ENCODE data around the gene MKI67. TPM values are rescaled to one million over a fixed set of nuclear protein-coding genes. Genes with fewer than 3 reads are reported as not detected.

Gene MKI67
- total and polyA plus RNA-seq, 9 of the 15 experiments (the other 6 are each of a cell fraction or from before 2014, with no cell fraction given): 11.8 to 86.5 (median 36.0) TPM

DNA sequence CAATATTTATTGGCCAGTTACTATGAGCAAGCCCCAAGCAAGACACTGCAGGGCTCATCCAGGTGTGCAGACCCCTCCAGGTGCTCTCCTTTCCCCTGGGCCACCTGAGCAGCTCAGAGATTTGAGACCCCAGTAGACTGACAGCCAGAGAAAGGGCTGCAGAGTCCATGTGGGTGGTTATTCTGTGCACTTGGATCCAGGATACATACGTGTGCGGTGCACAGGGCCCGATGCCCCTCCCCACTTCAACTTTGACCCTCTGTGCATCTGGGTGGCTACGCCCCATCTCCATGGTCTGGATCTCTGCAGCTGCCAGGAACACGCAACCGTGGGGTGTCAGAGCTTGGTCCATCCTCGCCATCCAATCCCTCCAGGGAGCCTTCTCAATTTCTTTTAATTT is 72.9 kb downstream of the MKI67 start:
- no peak for ATAC-seq
- H3K9me3 ChIP-seq (replicated peaks; ENCODE audit: control insufficient read depth, insufficient read depth, low read depth, low read length): no peaks in the 10 kb centered on the region
- H3K9me1 ChIP-seq (ENCODE audit: control insufficient read depth, insufficient read depth, low read length): no peaks in the 10 kb centered on the region
- no peaks in the 10 kb centered on the region for H4K20me1 ChIP-seq (replicated peaks; ENCODE audit: control insufficient read depth, insufficient read depth, low read length)
- H3K4me3 ChIP-seq: no peak overlapping the region
- no peaks in the 10 kb centered on the region for H3K36me3 ChIP-seq (ENCODE audit: control insufficient read depth, insufficient read depth, low read length)
- no peak overlapping the region for H2AFZ ChIP-seq (ENCODE audit: low read depth, low read length)
- 2% methylated on average over 5 of the region's 7 CpGs for WGBS (ENCODE audit: insufficient coverage, low coverage, missing lambda C conversion rate)
- no peak for TF ChIP-seq RB1 (IDR thresholded peaks at IDR 0.05; ENCODE audit: low read depth)
- no peak for TF ChIP-seq MEIS2 (IDR thresholded peaks at IDR 0.05; ENCODE audit: partially characterized antibody)
- TF ChIP-seq, protein P1, sequence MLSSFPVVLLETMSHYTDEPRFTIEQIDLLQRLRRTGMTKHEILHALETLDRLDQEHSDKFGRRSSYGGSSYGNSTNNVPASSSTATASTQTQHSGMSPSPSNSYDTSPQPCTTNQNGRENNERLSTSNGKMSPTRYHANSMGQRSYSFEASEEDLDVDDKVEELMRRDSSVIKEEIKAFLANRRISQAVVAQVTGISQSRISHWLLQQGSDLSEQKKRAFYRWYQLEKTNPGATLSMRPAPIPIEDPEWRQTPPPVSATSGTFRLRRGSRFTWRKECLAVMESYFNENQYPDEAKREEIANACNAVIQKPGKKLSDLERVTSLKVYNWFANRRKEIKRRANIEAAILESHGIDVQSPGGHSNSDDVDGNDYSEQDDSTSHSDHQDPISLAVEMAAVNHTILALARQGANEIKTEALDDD (IDR thresholded peaks at IDR 0.05): no peak
- FAIRE-seq: no peak
- H3K4me2 ChIP-seq (ENCODE audit: insufficient read depth, low read length): no peak overlapping the region
- no peak for DNase-seq (ENCODE audit: extremely low read depth in 1 of 4, low spot score in 3 of 4)
- in situ Hi-C loops (cut with MboI) (no loop called here), intact Hi-C loops (cut with micrococcal nuclease) (no loop called here)
- H3K27ac ChIP-seq (ENCODE audit: extremely low read depth, low read depth, low read length): no peak overlapping the region
- ChIA-PET CTCF (ENCODE audit: low intra/inter-chr PET ratio) (no interaction called here), POLR2A (no interaction called here)
- no peaks in the 10 kb centered on the region for H3K4me1 ChIP-seq (replicated peaks in 1 of 2; ENCODE audit: control insufficient read depth in 2 of 2, insufficient read depth in 2 of 2, low read length in 2 of 2)
- BruUV-seq (replicated peaks): no TSS peak
- H3K27me3 ChIP-seq (ENCODE audit: control insufficient read depth in 2 of 2, insufficient read depth in 2 of 2, low read length in 2 of 2): peaks cover 0 to 43% of the 10 kb centered on the region in 2 experiments; a peak in 3 of 5 replicates
- H3K79me2 ChIP-seq (ENCODE audit: control insufficient read depth, insufficient read depth, low read length): no peaks in the 10 kb centered on the region
- no peak overlapping the region for H3K9ac ChIP-seq (ENCODE audit: insufficient read depth in 1 of 2, low read depth in 2 of 2, low read length in 2 of 2)

DNA sequence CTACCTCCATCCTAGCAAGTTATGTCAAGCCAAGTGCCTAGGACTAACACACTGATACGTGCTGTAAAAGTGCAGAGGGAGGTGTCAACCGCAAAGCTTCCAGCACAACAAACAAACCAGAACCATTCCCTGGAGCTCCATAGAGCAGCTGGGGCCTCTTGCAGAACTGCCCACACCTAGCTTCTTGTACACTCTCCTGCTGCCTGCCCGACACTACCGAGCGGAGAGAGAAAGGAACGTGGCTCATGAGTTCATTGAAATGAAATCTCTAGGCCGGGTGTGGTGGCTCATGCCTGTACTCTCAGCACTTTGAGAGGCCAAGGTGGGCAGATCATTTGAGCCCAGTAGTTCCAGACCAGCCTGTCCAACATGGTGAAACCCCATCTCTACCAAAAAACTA is 73.5 kb downstream of the MKI67 start:
- no peak for FAIRE-seq
- H3K4me2 ChIP-seq (ENCODE audit: insufficient read depth, low read length): no peak overlapping the region
- H3K9ac ChIP-seq (ENCODE audit: insufficient read depth in 1 of 2, low read depth in 2 of 2, low read length in 2 of 2): no peak overlapping the region
- intact Hi-C loops (cut with micrococcal nuclease): no loop called here
- H4K20me1 ChIP-seq (replicated peaks; ENCODE audit: control insufficient read depth, insufficient read depth, low read length): no peaks in the 10 kb centered on the region
- peaks cover 0 to 45% of the 10 kb centered on the region in 2 experiments; a peak in 3 of 5 replicates for H3K27me3 ChIP-seq (ENCODE audit: control insufficient read depth in 2 of 2, insufficient read depth in 2 of 2, low read length in 2 of 2)
- H3K9me3 ChIP-seq (replicated peaks; ENCODE audit: control insufficient read depth, insufficient read depth, low read depth, low read length): no peaks in the 10 kb centered on the region
- ATAC-seq: no peak
- no peaks in the 10 kb centered on the region for H3K4me1 ChIP-seq (replicated peaks in 1 of 2; ENCODE audit: control insufficient read depth in 2 of 2, insufficient read depth in 2 of 2, low read length in 2 of 2)
- H3K4me3 ChIP-seq: no peak overlapping the region
- H2AFZ ChIP-seq (ENCODE audit: low read depth, low read length): no peak overlapping the region
- WGBS (ENCODE audit: insufficient coverage, low coverage, missing lambda C conversion rate): 0% methylated on average over 4 of the region's 7 CpGs
- no peaks in the 10 kb centered on the region for H3K79me2 ChIP-seq (ENCODE audit: control insufficient read depth, insufficient read depth, low read length)
- in situ Hi-C loops (cut with MboI): no loop called here
- no peaks in the 10 kb centered on the region for H3K9me1 ChIP-seq (ENCODE audit: control insufficient read depth, insufficient read depth, low read length)
- POLR2A ChIA-PET: no interaction called here
- no peak overlapping the region for H3K27ac ChIP-seq (ENCODE audit: extremely low read depth, low read depth, low read length)
- no peaks in the 10 kb centered on the region for H3K36me3 ChIP-seq (ENCODE audit: control insufficient read depth, insufficient read depth, low read length)
- no TSS peak for BruUV-seq (replicated peaks)
- CTCF ChIA-PET (ENCODE audit: low intra/inter-chr PET ratio): no interaction called here
- DNase-seq (ENCODE audit: extremely low read depth in 1 of 4, low spot score in 3 of 4): no peak
- no peak for TF ChIP-seq SMARCC2 (IDR thresholded peaks at IDR 0.05; ENCODE audit: low read depth)
- no peak for TF ChIP-seq RAD51 (IDR thresholded peaks at IDR 0.05; ENCODE audit: borderline replicate concordance, low read depth)
- no peak for TF ChIP-seq ZNF551 (CRISPR knock-in tag; IDR thresholded peaks at IDR 0.05)
- TF ChIP-seq MEF2D (tag; conservative IDR thresholded peaks at IDR 0.05; ENCODE audit: low read depth): no peak
- TF ChIP-seq POLR3A (IDR thresholded peaks at IDR 0.05; ENCODE audit: borderline replicate concordance, extremely low read depth, insufficient read depth, insufficient read length): no peak
- TF ChIP-seq CEBPG (CRISPR knock-in tag; IDR thresholded peaks at IDR 0.05): no peak
- TF ChIP-seq CEBPG (tag; conservative IDR thresholded peaks at IDR 0.05 in 1 of 2, IDR thresholded peaks at IDR 0.05 in 1 of 2): no peak
- no peak for TF ChIP-seq TAF1 (IDR thresholded peaks at IDR 0.05; ENCODE audit: control insufficient read depth, extremely low read depth, insufficient read depth, low read length, severe bottlenecking)
- no peak for TF ChIP-seq PHB (CRISPR knock-in tag; IDR thresholded peaks at IDR 0.05)
- no peak for TF ChIP-seq SMAD1 (IDR thresholded peaks at IDR 0.05; ENCODE audit: low read depth, low read length, partially characterized antibody)
- no peak for TF ChIP-seq PHF21A (IDR thresholded peaks at IDR 0.05; ENCODE audit: borderline replicate concordance, low read depth)
- no peak for TF ChIP-seq ZNF316 (IDR thresholded peaks at IDR 0.05)
- TF ChIP-seq, protein P2, sequence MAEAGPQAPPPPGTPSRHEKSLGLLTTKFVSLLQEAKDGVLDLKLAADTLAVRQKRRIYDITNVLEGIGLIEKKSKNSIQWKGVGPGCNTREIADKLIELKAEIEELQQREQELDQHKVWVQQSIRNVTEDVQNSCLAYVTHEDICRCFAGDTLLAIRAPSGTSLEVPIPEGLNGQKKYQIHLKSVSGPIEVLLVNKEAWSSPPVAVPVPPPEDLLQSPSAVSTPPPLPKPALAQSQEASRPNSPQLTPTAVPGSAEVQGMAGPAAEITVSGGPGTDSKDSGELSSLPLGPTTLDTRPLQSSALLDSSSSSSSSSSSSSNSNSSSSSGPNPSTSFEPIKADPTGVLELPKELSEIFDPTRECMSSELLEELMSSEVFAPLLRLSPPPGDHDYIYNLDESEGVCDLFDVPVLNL (CRISPR knock-in tag; IDR thresholded peaks at IDR 0.05; ENCODE audit: low read depth): no peak
- TF ChIP-seq HSF4 (CRISPR knock-in tag; IDR thresholded peaks at IDR 0.05; ENCODE audit: borderline replicate concordance): no peak

All from K562 (cell line).